Activated CD4-positive, alpha-beta T cell treated with anti-CD3 and anti-CD28 coated beads, Interleukin-2, amount 10 ng/mL, durations not matched to agents 24 days and 14 days (primary cell): ENCODE results near the gene PUS3. TPM values are rescaled to one million over a fixed set of nuclear protein-coding genes. Genes with fewer than 3 reads are reported as not detected.
A peak's percentile ranks its signal among the peaks of the same experiment; 100 is the strongest.

Experiments used
- DNase-seq: peaks from one replicate; pipeline ENCODE4 v3.0.0; 2022
- H3K27ac Mint-ChIP-seq: one replicate; pipeline ENCODE4 v1.8.0; 2022; ENCODE audit warnings: mild to moderate bottlenecking, mixed read lengths
- H3K27me3 Mint-ChIP-seq: one replicate; pipeline ENCODE4 v1.8.0; 2022; ENCODE audit warnings: mixed read lengths
- H3K36me3 Mint-ChIP-seq: one replicate; pipeline ENCODE4 v1.8.0; 2022; ENCODE audit warnings: low read depth, mild to moderate bottlenecking, mixed read lengths
- H3K4me1 Mint-ChIP-seq: one replicate; pipeline ENCODE4 v1.8.0; 2021; ENCODE audit warnings: mixed read lengths
- H3K4me3 Mint-ChIP-seq: one replicate; pipeline ENCODE4 v1.8.0; 2022; ENCODE audit warnings: mild to moderate bottlenecking, moderate library complexity, mixed read lengths
- H3K9me3 Mint-ChIP-seq: one replicate; pipeline ENCODE4 v1.8.0; 2021; ENCODE audit warnings: mixed read lengths
- intact Hi-C: fragments of 100-400 bp; cut with micrococcal nuclease; formaldehyde crosslinking; loops from one replicate; pipeline ENCODE4 v1.15.1; 2023
- total RNA-seq: library from RNA; stranded (reverse); gene quantifications from 2 replicates; pipeline ENCODE4 v1.2.3, GENCODE V29; 2022

The PUS3 gene
- total RNA-seq, 1 donor from 2014 or later = 18.0 TPM

DNA sequence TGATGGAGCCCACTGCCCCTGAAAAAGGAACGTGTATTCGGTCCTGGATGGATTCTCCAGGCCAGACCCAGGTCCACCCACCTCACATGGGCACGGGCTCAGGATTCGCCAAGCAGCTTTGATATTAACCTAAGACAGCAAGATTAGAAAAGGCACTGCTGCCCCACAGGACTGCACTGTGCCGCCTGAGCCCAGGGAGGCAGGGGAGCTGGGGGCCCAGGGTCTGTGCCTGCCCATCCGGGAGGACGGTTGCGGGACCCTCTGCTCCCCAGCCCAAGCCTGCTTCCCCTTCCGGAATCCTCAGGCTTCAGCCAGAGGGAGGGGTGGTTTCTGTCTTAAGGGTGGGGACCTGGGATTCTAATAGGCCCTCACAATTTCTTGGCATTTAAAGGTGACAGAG lies 29.3 kb upstream of the PUS3 start:
- Mint-ChIP-seq H3K27me3 (peaks cover 13% of the 10 kb centered on the region), H3K27ac (no peak overlapping the region), H3K4me1 (no peaks in the 10 kb centered on the region), H3K9me3 (no peaks in the 10 kb centered on the region), H3K4me3 (no peak overlapping the region), H3K36me3 (no peaks in the 10 kb centered on the region)
- intact Hi-C loops = no loop called here
- DNase-seq = no peak

DNA sequence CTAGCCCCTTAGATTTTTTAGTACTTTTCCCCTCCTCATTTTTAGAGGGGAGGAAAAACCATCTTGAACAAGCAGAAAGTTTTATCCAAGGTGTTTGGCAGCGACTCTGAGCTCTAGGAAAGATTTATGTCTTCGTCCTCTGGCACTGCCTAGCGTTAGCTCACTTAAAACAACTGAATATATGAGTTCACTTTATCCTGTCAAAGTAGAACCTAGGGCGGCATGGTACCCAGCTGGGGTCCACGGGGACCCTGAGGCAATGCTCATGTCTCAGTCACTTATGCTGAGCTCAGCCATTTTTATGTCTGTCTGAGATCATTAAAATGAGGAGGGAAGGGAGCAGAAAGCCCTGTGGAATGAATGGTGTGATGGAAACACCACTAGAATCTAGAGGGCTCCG lies 28.7 kb upstream of the PUS3 start:
- Mint-ChIP-seq H3K4me1 (no peaks in the 10 kb centered on the region), H3K27me3 (peaks cover 16% of the 10 kb centered on the region), H3K36me3 (no peaks in the 10 kb centered on the region), H3K27ac (no peak overlapping the region), H3K9me3 (no peaks in the 10 kb centered on the region), H3K4me3 (no peak overlapping the region)
- intact Hi-C loops = no loop called here
- no peak for DNase-seq

DNA sequence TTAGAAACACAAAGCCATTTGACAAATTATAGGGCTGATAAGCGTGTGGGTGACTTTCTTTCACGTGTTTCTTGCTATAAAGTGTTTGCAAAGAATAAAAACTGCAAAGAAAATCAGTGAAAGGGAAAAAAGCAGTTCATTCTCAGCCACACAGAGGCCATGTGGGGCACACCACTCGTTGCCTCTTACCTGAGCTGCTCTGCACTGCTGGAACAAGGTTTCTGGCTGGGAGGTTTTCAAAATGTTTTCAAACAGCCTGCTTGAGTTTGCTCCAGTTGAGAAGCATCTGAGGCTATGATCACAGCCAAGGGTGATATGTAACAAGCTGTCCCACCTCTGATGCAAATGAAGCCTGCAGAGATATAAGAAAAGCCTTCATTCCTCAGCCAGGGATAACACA lies 28.1 kb upstream of the PUS3 start:
- H3K36me3 Mint-ChIP-seq = no peaks in the 10 kb centered on the region
- intact Hi-C loops = no loop called here
- H3K27ac Mint-ChIP-seq = no peak overlapping the region
- H3K4me3 Mint-ChIP-seq = no peak overlapping the region
- DNase-seq = no peak
- H3K4me1 Mint-ChIP-seq = no peaks in the 10 kb centered on the region
- H3K9me3 Mint-ChIP-seq = no peaks in the 10 kb centered on the region
- peaks cover 17% of the 10 kb centered on the region for H3K27me3 Mint-ChIP-seq

DNA sequence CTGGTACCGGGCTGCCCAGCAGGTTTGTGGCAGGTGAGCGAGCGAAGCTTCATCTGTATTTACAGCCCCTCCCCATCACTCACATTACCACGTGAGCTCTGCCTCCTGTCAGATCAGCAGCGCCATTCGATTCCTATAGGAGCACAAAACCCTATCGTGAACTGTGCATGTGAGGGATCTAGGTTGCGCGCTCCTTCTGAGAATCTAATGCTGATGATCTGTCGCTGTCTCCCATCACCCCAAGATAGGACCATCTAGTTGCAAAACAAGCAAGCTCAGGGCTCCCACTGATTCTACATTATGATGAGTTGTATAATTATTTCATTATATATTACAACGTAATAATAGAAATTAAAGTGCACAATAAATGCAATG lies 27.1 kb upstream of the PUS3 start:
- Mint-ChIP-seq H3K4me1 (no peaks in the 10 kb centered on the region), H3K27ac (no peak overlapping the region), H3K4me3 (no peak overlapping the region), H3K27me3 (peaks cover 17% of the 10 kb centered on the region), H3K9me3 (no peaks in the 10 kb centered on the region), H3K36me3 (no peaks in the 10 kb centered on the region)
- DNase-seq = no peak
- intact Hi-C loops = no loop called here

DNA sequence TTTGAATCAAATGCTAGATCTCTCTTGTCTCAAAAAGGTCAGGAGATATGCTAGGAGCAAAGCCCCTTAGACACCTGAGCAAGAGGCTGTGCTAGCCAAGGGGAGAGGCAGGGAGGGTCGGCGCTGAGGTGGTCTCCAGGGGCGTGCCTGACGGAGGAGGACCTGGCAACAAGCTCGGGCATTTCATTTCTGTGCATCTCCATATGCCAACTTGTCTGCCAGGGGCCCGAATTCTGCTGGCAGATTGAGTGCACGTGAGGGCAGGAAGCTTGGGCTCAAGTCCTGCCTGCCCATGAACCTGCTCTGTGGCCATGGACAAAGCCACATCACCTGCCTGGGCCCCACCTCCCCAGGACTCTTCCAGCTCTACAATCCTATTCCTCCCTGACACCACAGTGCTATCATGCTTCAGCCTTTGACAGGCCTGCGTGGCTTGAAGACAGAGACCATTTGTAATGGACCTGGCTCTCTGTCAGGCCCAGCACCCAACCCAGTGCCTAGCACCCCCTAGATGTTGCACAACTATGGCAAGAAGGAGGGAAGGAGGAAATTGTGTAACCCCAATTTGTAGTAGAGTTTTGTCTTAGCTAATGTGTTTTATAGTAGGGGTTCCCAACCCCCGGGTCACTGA lies 26.6 kb upstream of the PUS3 start:
- no peak for DNase-seq

DNA sequence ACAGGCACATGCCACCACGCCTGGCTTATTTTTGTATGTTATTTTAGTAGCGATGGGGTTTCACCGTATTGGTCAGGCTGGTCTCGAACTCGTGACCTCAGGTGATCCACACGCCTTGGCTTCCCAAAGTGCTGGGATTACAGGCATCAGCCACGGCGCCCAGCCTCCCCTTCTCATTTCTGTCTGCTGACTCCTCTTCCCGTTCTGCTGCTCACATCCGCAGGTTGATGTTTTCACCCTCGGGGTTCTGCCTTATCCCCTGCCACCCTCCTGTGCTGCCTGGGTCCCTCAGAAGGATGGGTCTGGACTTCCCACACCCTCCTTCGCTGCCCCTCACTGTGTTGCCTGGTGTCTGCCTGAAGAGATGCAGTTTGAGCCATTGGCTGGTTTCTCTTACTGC lies 23.7 kb upstream of the PUS3 start:
- Mint-ChIP-seq H3K27ac (no peak overlapping the region), H3K4me3 (no peak overlapping the region), H3K4me1 (no peaks in the 10 kb centered on the region), H3K36me3 (no peaks in the 10 kb centered on the region), H3K9me3 (no peaks in the 10 kb centered on the region), H3K27me3 (peaks cover 17% of the 10 kb centered on the region)
- intact Hi-C loops = loop anchor here (10.0 kb wide), 1 partner anchor 338 kb away; the partner anchor contains the start of genes FOXRED1 and SRPRA
- no peak for DNase-seq

More for the DNA sequence above, 26.6 kb upstream of the PUS3 start:
- Mint-ChIP-seq H3K4me1 (no peaks in the 10 kb centered on the region), H3K27ac (no peak overlapping the region), H3K4me3 (no peak overlapping the region), H3K36me3 (no peaks in the 10 kb centered on the region), H3K27me3 (peaks cover 17% of the 10 kb centered on the region), H3K9me3 (no peaks in the 10 kb centered on the region)
- intact Hi-C loops = loop anchor here (10.0 kb wide), 1 partner anchor 335 kb away; the partner anchor contains the start of genes FOXRED1 and SRPRA

DNA sequence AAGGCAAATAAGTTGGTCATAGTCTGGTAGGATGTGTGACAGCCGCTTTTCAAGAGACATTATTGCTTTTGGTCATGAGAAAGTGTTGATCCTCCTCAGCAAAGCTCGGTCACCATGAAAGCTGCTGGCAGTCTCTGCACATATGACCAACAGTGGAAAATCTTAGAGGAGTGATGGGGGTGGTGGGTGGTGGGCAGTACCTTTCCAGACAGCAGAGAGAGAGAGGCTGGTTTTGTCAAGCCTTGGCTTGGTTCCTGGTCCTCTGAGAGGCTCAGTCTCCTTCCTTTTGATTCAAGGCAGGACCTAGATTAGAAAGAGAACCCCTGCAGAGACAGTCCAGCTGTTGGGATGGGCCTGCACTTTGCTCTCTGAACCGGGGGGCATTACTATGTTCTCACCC lies 22.8 kb upstream of the PUS3 start:
- intact Hi-C loops = loop anchor here (10.0 kb wide), 1 partner anchor 339 kb away; the partner anchor contains the start of genes FOXRED1 and SRPRA
- peaks cover 16% of the 10 kb centered on the region for H3K27me3 Mint-ChIP-seq
- H3K4me3 Mint-ChIP-seq = no peak overlapping the region
- DNase-seq = no peak
- H3K9me3 Mint-ChIP-seq = no peaks in the 10 kb centered on the region
- no peaks in the 10 kb centered on the region for H3K36me3 Mint-ChIP-seq
- no peak overlapping the region for H3K27ac Mint-ChIP-seq
- no peaks in the 10 kb centered on the region for H3K4me1 Mint-ChIP-seq

DNA sequence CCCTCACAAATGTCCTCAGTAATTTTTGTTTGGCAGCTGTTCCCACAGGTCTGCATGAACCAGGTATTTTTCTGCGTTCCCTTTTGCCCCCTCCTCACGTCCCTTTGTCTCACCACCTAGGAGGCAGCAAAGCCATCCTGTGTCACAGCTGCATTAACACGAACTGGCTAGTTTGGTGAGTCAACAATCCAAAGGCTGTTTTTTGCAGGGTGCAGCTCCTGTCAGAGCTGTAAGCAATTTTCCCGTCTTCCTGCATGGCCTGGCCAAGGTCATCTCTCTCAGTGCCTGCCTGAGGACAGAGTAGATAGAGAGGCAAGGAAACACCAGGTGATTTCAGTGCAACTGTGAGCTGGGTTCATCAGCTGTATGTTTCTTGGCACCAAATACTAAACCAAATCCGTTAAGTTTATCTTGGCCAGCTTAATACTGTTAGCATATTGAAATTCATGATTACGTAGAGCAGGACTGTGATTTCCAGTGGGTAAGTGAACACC lies 22.3 kb upstream of the PUS3 start:
- Mint-ChIP-seq H3K27ac (no peak overlapping the region), H3K27me3 (peaks cover 16% of the 10 kb centered on the region), H3K4me3 (no peak overlapping the region), H3K4me1 (no peaks in the 10 kb centered on the region), H3K9me3 (no peaks in the 10 kb centered on the region), H3K36me3 (no peaks in the 10 kb centered on the region)
- DNase-seq = no peak
- intact Hi-C loops = loop anchor here (10.0 kb wide), 1 partner anchor 340 kb away; the partner anchor contains the start of genes FOXRED1 and SRPRA

DNA sequence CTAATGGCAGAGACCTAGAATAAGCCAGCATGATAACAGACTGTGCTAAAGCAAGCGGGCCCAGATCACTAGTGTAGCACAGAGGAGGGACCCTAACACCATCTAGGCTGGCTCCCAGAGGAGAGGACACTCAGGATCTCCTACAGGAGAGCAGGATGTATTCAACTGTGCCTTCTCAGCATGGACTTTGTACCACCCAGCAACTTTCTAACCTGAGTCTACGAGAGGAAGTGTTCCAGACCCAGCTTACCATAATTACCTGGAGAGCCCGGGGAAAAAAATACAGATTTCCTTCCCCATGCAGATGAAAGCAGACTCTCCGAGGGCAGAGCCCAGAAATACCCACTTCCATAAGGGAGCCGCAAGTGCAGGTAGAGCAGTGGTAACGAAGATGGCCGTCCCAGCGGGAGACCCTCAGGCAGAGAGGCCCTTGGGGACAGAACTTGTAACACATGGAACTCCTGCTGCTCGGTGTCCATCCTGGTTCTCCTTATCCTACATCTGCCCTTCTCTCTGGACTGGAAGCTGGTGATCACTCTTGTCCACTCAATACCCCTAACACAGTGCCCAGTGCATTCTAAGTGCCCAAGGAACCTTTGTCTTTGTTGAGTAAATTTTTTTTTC lies 21.5 kb upstream of the PUS3 start:
- Mint-ChIP-seq H3K4me1 (no peaks in the 10 kb centered on the region), H3K27me3 (peaks cover 11% of the 10 kb centered on the region), H3K9me3 (no peaks in the 10 kb centered on the region), H3K27ac (no peak overlapping the region), H3K4me3 (no peak overlapping the region), H3K36me3 (no peaks in the 10 kb centered on the region)
- intact Hi-C loops = loop anchor here (10.0 kb wide), 1 partner anchor 340 kb away; the partner anchor contains the start of genes FOXRED1 and SRPRA
- no peak for DNase-seq

DNA sequence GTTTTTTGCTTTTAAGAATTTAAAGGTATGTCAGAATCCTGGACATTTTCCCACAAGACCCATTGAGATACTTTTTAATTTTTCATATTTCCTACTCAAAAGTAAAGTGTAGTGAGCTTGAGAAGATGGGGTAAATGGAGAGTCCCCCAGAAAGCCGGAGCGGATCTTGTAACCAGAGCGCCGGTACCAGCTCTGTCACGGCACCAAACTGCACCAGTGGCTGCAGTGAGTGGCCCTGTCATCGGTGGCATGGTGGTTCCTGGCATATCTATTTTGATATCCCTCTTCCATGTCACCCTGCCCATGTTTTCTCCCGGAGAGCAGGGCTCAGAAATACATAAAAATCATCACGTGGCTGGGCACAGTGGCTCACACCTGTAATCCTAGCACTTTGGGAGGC lies 20.6 kb upstream of the PUS3 start:
- no peaks in the 10 kb centered on the region for H3K9me3 Mint-ChIP-seq
- no peaks in the 10 kb centered on the region for H3K36me3 Mint-ChIP-seq
- no peak overlapping the region for H3K27ac Mint-ChIP-seq
- no peak for DNase-seq
- H3K4me1 Mint-ChIP-seq = no peaks in the 10 kb centered on the region
- no peak overlapping the region for H3K4me3 Mint-ChIP-seq
- H3K27me3 Mint-ChIP-seq = peaks cover 8% of the 10 kb centered on the region
- intact Hi-C loops = loop anchor here (10.0 kb wide), 1 partner anchor 341 kb away; the partner anchor contains the start of genes FOXRED1 and SRPRA

DNA sequence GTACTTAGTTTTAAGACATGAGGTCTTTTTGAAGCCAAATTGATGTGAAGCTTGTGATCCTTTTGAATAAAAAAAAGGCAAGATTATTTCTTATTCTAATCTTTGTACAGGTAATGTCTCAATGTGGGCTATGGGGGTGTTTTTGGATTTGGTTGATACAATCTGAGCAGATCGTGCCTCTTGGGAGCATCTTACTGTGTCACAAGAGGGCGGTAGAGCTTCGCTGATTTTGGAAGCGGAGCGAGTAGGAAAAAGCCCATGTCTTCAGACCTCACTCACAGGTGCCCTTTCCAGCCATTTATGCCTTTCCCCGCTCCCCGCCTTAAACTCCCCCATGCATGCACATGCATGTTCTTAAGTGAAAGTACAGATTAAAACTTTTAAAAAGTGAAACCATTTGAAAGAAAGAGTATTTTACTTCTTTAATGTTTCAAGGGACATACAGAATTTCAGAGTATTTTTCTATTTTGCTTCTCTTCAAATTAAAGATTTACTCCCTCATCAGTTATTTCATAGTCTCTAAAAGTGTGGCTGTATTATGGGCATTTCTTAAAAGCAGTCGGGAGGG lies 20.1 kb upstream of the PUS3 start:
- intact Hi-C loops = loop anchor here (10.0 kb wide), 1 partner anchor 342 kb away; the partner anchor contains the start of genes FOXRED1 and SRPRA
- peak; percentile 89 for DNase-seq
- Mint-ChIP-seq H3K27ac (no peak overlapping the region), H3K36me3 (no peaks in the 10 kb centered on the region), H3K9me3 (no peaks in the 10 kb centered on the region), H3K4me1 (no peaks in the 10 kb centered on the region), H3K4me3 (no peak overlapping the region), H3K27me3 (peaks cover 8% of the 10 kb centered on the region)

DNA sequence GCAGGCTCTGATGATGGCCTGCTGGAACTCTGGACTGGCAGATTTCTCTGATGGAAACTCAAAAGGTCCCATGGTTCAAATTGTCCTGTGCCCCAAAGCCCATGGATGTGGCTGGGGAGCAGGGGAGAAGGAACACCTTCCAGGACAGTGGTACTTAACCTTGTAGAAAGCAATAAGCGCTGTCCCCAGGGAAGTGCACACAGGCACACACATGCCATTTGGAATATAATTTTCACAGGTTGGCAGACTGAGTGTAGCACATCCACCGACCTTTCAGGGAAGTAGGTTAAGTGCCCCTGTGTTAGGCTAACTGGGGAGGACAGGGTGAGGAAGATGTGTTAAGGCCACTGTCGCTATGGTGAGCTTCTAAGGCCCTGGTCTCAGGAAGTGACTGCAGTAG lies 19.1 kb upstream of the PUS3 start:
- Mint-ChIP-seq H3K4me1 (no peaks in the 10 kb centered on the region), H3K36me3 (no peaks in the 10 kb centered on the region)
- intact Hi-C loops = loop anchor here (1.0 to 10.0 kb wide), 2 partner anchors 272 to 343 kb away; partner anchors contain the start of genes FOXRED1 and SRPRA

DNA sequence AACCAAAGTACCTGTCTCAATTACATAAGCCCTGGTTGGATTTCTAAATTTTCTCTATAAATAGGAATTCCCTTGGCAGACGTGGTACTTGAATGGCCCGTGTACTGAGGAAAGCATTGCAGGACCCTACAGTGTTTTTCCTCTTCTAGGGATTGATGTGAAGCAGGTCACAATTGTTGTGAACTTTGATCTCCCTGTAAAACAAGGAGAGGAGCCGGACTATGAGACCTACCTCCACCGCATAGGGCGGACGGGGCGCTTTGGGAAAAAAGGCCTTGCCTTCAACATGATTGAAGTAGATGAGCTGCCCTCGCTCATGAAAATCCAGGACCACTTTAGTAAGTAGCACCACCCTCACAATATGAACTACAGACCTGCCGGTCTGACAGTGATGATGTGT lies 18.0 kb upstream of the PUS3 start:
- H3K27ac Mint-ChIP-seq = no peak overlapping the region
- no peaks in the 10 kb centered on the region for H3K9me3 Mint-ChIP-seq
- H3K36me3 Mint-ChIP-seq = no peaks in the 10 kb centered on the region
- H3K27me3 Mint-ChIP-seq = peaks cover 6% of the 10 kb centered on the region
- H3K4me1 Mint-ChIP-seq = no peaks in the 10 kb centered on the region
- DNase-seq = no peak
- no peak overlapping the region for H3K4me3 Mint-ChIP-seq
- intact Hi-C loops = loop anchor here (10.0 kb wide), 1 partner anchor 344 kb away; the partner anchor contains the start of genes FOXRED1 and SRPRA

More for the DNA sequence above, 19.1 kb upstream of the PUS3 start:
- H3K27ac Mint-ChIP-seq = no peak overlapping the region
- DNase-seq = no peak
- H3K4me3 Mint-ChIP-seq = no peak overlapping the region
- no peaks in the 10 kb centered on the region for H3K9me3 Mint-ChIP-seq
- peaks cover 10% of the 10 kb centered on the region for H3K27me3 Mint-ChIP-seq
